Dendritic cell treated with granulocyte-macrophage colony-stimulating factor and Interleukin-4, amounts not matched to agents 40 ng/mL and 50 ng/mL, for 4 days (primary cell): ENCODE data around the gene TMPRSS7.

Source experiments
- H3K27ac Mint-ChIP-seq: one replicate; pipeline ENCODE4 v1.8.0; 2022; ENCODE audit warnings: mild to moderate bottlenecking, mixed read lengths
- H3K27me3 Mint-ChIP-seq: one replicate; pipeline ENCODE4 v1.8.0; 2022; ENCODE audit warnings: mild to moderate bottlenecking, mixed read lengths
- H3K36me3 Mint-ChIP-seq: one replicate; pipeline ENCODE4 v1.8.0; 2022; ENCODE audit warnings: low read depth, mixed read lengths
- H3K4me1 Mint-ChIP-seq: one replicate; pipeline ENCODE4 v1.8.0; 2022; ENCODE audit warnings: low read depth, mixed read lengths
- H3K4me3 Mint-ChIP-seq: one replicate; pipeline ENCODE4 v1.8.0; 2022; ENCODE audit warnings: mild to moderate bottlenecking, moderate library complexity, mixed read lengths
- H3K9me3 Mint-ChIP-seq: one replicate; pipeline ENCODE4 v1.8.0; 2022; ENCODE audit warnings: mixed read lengths
- intact Hi-C: fragments of 100-400 bp; cut with micrococcal nuclease; formaldehyde crosslinking; loops from one replicate; pipeline ENCODE4 v1.15.0; 2022

TMPRSS7 gene

DNA sequence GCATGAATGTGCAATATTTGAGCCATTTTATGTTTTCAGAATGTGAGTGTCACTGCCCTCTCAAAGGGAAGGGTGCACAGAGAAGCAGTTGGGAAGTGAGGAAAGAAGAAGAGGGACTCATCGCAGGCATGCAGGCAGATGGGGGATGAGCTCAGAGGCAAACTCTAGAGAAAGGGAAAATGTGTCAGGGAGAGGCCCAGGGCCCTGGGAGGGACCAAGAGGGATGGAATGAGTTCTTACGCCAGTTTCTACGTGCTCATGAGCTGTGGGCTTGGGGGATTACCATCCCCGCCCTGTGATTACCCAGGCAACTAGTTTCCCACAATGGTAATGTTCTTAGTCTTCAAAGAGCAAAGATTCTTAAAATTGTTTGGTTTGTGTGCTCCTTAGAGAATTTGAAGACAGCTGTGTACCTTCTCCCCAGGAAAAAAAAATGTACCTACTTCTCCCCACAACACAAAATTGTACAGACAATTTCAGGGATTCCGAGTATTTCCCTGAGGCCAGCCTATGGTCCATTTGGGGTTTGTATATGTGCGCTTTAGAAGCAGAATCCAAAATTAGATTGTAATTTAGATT lies 80.7 kb downstream of the TMPRSS7 start:
- Mint-ChIP-seq H3K27ac (peak overlapping the region; percentile 10), H3K27me3 (peaks cover 2% of the 10 kb centered on the region), H3K4me1 (peaks cover 40% of the 10 kb centered on the region), H3K36me3 (no peaks in the 10 kb centered on the region), H3K9me3 (no peaks in the 10 kb centered on the region), H3K4me3 (no peak overlapping the region)
- intact Hi-C loops: no loop called here

DNA sequence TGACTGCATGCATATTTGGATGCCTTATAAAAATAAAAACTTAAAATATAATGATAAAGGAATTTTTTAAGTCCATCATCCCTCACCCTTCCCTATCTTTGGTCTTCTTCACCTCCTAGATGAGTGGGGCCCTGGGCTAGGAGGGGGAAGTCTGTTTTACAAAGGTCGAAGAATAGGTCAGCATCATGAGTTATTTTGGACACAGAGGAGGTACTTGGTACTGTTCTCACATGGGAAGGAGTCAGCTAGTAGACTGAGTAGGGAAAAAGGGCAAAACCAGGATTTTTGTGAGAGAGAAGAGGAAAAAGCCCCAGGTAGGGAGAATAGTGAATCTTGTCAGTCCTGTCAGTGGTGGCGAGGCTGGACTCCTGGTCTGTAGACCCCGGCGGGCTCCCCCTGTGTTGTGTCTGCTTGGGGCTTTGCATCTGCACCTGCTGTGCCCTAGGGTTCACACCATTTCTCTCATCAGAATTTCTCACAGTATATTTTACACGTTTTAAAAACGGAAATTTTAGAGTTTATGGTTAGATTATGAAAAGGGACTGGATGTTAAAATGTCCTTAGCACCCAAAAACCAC lies 81.4 kb downstream of the TMPRSS7 start:
- intact Hi-C loops: no loop called here
- H3K9me3 Mint-ChIP-seq: no peaks in the 10 kb centered on the region
- H3K4me3 Mint-ChIP-seq: no peak overlapping the region
- H3K27ac Mint-ChIP-seq: peak overlapping the region; percentile 10
- peaks cover 45% of the 10 kb centered on the region for H3K4me1 Mint-ChIP-seq
- peaks cover 2% of the 10 kb centered on the region for H3K27me3 Mint-ChIP-seq
- H3K36me3 Mint-ChIP-seq: no peaks in the 10 kb centered on the region

DNA sequence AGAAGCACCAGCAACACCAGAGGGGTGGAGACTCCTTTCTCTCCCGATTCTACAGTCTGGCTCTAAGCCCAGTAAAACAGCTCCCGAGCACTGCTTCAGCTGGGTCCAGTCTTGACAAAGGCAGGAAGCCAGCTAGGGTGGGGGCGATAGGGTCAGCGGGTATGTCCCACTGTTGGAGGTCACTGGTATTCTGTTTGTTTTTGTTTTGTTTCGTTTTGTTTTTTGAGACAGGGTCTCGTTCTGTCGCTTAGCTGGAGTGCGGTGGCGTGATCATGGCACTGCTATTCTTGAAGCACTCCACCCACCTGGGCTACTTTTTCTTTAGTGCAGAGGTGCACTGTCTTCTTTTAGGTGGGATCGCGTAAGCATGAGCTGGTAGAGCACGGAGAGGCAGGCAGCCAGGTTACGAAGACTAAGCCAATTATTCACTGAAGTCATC lies 82.2 kb downstream of the TMPRSS7 start:
- Mint-ChIP-seq H3K36me3 (no peaks in the 10 kb centered on the region), H3K9me3 (no peaks in the 10 kb centered on the region), H3K27me3 (peaks cover 2% of the 10 kb centered on the region), H3K4me3 (no peak overlapping the region), H3K27ac (peak overlapping the region; percentile 75), H3K4me1 (peaks cover 45% of the 10 kb centered on the region)
- intact Hi-C loops: no loop called here

DNA sequence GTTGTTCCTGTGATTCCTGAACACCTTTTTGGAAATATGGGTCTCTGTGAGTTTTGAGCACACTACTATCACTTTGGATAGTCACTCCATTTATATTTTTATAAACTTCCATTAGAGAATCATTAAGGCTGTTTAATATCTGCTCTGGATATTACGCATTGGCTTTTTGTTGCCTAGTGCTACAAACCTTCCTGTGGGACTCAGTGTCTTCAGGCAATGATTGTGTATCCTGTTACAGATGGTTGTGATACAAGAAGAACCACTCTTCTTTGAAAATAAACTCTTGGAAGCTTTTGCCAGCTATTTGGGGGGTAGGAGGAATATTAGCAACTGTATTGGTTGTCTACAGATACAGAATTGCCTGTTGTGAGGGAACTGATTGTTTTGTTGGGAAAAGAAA lies 82.9 kb downstream of the TMPRSS7 start:
- intact Hi-C loops: no loop called here
- peaks cover 45% of the 10 kb centered on the region for H3K4me1 Mint-ChIP-seq
- H3K27me3 Mint-ChIP-seq: peaks cover 2% of the 10 kb centered on the region
- no peaks in the 10 kb centered on the region for H3K9me3 Mint-ChIP-seq
- no peaks in the 10 kb centered on the region for H3K36me3 Mint-ChIP-seq
- peak overlapping the region; percentile 75 for H3K27ac Mint-ChIP-seq
- no peak overlapping the region for H3K4me3 Mint-ChIP-seq

DNA sequence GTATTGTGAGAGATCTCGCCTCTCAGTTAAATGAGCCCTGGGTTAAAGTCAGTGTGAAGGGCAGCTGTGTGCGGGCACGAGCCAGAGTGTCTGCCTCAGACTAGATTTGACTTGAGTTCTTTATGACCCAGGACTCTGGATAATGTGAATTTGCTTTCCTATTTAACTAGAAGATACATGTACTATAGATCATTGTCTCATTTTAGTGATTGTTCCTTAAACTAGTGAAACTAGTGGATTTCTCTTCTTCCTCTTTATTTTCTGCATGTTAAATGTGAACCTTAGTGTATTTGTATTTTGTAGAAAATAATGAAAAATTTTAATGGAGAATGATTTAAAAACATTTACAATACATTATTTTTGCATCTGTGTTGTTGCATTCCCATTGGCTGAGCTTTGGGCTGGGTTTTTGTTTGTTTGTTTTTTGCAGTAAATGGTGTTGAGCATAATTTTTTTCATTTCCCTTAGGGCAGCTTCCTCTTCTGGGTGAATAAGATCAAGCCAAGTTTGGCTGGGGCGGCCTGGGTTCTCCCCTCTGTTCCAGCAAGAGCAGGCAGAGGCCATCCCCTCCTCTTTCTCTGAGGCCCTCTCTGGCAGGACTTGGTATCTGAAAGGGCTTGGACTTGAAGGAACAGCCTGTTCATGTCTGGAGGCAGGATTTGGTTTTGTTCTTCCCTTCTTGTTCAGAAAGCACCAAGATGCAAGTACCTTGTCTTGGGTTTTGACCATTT lies 83.5 kb downstream of the TMPRSS7 start:
- H3K4me1 Mint-ChIP-seq: peaks cover 45% of the 10 kb centered on the region

DNA sequence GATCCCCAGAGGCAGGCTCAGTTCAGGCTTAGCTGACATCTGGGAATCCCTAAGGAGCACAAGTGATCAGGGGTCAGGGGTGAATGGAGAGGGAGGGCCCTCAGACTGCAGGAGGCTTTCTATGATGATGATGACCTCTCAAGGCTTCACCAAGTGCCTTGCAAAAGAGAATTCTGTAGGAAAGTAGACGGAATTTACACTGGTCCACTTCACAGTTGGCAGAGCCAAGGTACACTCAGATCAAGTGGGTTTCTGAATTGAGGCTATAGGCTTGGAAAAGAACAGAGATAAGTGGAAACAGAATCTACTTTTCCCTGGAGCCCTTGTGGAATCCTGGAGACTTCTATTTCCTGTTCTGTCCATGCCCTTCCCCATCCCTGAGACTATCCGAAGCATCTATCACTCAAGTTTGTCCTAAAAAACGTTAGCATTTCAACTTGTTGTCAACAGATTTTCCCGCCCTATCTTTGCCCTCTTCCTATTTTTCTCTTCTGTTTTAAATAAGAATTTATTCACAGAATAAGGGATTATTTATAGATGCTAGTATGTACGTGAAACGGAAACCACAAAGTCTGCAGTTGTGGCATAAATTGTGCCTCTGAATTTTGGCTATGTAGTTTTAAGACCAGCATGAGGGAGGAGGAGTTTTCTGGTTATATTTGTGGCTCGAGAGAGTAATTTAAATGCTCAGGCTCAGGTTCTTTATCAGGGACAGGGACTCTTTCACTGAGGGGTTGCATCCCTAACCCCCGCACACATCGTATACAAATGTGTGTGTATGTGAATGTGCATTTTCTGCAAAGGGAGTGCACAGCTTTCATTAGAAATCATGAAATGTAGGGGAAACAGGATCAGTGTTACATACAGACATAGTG lies 85.7 kb downstream of the TMPRSS7 start:
- intact Hi-C loops: no loop called here
- H3K4me3 Mint-ChIP-seq: no peak overlapping the region
- peaks cover 41% of the 10 kb centered on the region for H3K4me1 Mint-ChIP-seq
- no peaks in the 10 kb centered on the region for H3K9me3 Mint-ChIP-seq
- H3K27ac Mint-ChIP-seq: no peak overlapping the region
- no peaks in the 10 kb centered on the region for H3K36me3 Mint-ChIP-seq
- H3K27me3 Mint-ChIP-seq: no peaks in the 10 kb centered on the region

More for the DNA sequence above, 83.5 kb downstream of the TMPRSS7 start:
- Mint-ChIP-seq H3K4me3 (no peak overlapping the region), H3K27me3 (no peaks in the 10 kb centered on the region), H3K27ac (peak overlapping the region; percentile 75), H3K36me3 (no peaks in the 10 kb centered on the region), H3K9me3 (no peaks in the 10 kb centered on the region)
- intact Hi-C loops: no loop called here

DNA sequence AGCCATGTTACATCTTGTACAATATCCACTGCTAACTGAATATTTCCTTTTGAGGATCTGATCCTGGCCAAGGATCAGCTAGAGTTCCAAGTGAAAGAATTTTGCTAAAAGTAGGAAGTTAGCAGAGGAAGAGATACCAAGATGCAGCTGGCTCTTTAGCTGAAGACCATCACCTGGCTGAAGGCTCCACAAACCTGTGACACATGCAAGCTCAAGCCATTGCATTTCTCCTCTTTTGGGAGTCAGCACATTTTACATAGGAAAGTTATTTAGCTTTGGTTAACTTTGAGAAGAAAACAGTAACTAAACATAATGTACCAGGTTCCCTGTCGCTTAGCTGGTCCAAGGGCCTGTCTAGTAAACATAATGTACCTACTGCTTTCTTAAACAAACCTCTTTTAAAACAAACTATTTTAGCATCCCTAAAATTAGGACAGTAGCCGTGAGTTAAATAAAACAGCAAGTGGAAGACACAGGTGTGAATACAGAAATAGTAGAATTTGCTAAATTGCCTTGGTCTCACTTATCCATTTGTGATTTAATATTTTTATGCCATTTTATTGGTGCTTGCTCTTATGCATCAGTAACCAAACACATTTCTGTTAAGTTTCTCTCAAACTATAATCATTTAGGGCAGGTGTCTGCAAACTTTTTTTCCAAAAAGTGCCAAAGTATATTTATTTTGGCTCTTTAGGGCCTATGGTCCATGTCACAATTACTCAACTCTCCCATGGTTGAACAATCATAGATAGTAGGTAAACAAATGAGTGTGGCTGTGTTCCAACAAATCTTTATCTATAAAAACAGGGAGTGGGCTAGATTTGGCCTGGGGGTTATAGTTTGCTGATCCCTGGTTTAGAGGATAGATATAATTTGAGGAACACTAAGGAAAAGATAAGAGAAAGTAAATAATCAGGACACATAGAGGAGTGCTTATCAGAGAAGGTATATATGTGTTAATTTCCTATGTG lies 87.3 kb downstream of the TMPRSS7 start:
- H3K27ac Mint-ChIP-seq: no peak overlapping the region
- H3K36me3 Mint-ChIP-seq: no peaks in the 10 kb centered on the region
- peaks cover 46% of the 10 kb centered on the region for H3K4me1 Mint-ChIP-seq
- no peaks in the 10 kb centered on the region for H3K9me3 Mint-ChIP-seq
- H3K27me3 Mint-ChIP-seq: no peaks in the 10 kb centered on the region
- no peak overlapping the region for H3K4me3 Mint-ChIP-seq
- intact Hi-C loops: no loop called here

DNA sequence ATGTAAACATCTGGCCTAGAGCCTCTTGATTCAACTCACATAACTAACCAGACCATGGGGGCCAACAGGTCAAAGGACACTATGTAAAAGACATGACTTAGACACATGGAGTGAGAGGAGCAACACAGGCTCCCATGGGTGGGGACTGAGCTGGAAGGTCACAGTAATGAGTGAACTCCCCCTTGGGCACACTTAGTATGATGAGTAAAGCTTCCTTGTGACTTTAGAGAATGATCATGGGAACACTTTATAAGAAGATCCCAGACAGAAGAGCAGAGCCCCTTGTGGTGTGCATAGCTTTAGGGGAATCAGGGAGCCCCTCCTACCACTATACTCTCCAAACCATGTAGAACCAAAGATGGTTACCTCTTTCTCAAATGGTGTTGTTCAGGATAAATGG lies 88.3 kb downstream of the TMPRSS7 start:
- Mint-ChIP-seq H3K27ac (no peak overlapping the region), H3K4me3 (no peak overlapping the region), H3K36me3 (no peaks in the 10 kb centered on the region), H3K9me3 (no peaks in the 10 kb centered on the region), H3K4me1 (peaks cover 37% of the 10 kb centered on the region), H3K27me3 (no peaks in the 10 kb centered on the region)
- intact Hi-C loops: no loop called here

DNA sequence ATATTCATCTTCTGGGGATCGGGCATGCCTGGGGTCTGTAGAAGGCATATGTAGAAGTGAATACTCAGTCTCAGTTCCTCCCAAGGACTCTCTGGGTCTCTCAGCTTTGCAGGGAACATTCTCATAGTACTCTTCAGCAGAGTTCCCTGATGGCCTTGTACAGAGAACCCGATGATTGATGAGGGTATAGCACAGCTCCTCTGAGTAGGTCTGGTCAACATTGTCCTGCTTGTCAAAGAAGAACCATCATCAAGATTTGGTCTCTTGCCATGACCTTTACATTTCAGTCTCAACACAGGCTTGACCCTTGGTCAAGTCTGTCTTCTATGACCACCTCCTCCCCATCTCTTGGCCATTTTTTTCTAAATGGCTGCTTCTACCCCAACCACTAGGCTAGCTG lies 89.0 kb downstream of the TMPRSS7 start:
- H3K9me3 Mint-ChIP-seq: no peaks in the 10 kb centered on the region
- no peak overlapping the region for H3K27ac Mint-ChIP-seq
- no peak overlapping the region for H3K4me3 Mint-ChIP-seq
- no peaks in the 10 kb centered on the region for H3K27me3 Mint-ChIP-seq
- no peaks in the 10 kb centered on the region for H3K36me3 Mint-ChIP-seq
- peaks cover 32% of the 10 kb centered on the region for H3K4me1 Mint-ChIP-seq
- intact Hi-C loops: no loop called here

DNA sequence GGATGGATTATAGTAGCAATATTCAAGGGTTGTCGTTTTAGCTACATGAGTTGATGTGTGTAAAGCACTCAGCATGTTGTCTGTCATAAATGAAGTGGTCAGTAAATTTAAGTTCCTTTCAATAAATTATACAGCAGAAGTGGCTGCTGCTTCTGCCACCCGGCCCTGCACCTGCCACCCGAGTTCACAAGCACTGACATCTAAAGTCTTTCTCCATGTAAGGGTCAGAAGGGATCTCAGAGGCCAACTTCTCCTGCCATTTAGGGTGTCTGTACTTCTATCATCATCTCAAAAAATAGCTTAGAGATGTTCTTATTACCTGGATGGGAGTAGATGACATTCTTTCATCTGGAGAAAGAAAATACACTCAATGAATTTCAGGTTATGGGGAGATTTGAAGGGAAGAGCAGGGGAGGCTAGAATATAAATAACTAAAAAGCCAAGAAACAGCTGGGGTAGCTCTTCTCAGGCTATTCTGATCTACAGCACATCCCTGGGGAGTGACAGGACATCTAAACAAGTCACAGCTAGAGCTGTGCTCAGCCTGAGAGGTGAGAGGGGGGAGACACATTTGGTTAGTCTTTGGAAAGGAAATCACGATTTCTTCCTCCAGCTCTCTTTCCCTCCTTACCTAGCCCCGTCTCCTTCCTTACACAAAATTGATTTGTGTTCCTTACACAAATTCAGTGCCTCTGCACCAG lies 90.5 kb downstream of the TMPRSS7 start:
- intact Hi-C loops: no loop called here
- H3K27me3 Mint-ChIP-seq: no peaks in the 10 kb centered on the region
- peaks cover 27% of the 10 kb centered on the region for H3K4me1 Mint-ChIP-seq
- no peak overlapping the region for H3K27ac Mint-ChIP-seq
- no peaks in the 10 kb centered on the region for H3K9me3 Mint-ChIP-seq
- H3K36me3 Mint-ChIP-seq: no peaks in the 10 kb centered on the region
- H3K4me3 Mint-ChIP-seq: no peak overlapping the region

DNA sequence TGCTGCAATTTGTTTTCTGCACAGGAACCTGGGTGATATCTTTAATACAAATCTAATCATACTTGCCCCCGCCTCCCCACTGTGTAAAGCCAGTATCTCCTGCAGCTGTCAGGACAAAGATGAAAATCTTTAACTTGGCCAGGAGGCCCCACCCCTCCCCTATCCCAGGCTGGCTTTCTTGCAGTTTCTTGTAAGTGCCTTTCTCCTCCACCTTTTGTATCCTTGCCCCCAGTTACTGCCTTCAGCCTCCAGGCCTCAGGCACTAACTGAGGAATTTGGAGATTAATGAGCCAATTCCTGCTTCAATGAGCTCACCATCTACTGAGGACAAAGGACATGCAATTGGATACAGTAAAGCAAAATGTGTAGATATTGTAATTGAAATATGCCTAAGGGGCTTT lies 92.0 kb downstream of the TMPRSS7 start:
- no peaks in the 10 kb centered on the region for H3K27me3 Mint-ChIP-seq
- H3K9me3 Mint-ChIP-seq: no peaks in the 10 kb centered on the region
- peaks cover 20% of the 10 kb centered on the region for H3K4me1 Mint-ChIP-seq
- intact Hi-C loops: no loop called here
- H3K4me3 Mint-ChIP-seq: no peak overlapping the region
- no peaks in the 10 kb centered on the region for H3K36me3 Mint-ChIP-seq
- H3K27ac Mint-ChIP-seq: peak overlapping the region; percentile 65

DNA sequence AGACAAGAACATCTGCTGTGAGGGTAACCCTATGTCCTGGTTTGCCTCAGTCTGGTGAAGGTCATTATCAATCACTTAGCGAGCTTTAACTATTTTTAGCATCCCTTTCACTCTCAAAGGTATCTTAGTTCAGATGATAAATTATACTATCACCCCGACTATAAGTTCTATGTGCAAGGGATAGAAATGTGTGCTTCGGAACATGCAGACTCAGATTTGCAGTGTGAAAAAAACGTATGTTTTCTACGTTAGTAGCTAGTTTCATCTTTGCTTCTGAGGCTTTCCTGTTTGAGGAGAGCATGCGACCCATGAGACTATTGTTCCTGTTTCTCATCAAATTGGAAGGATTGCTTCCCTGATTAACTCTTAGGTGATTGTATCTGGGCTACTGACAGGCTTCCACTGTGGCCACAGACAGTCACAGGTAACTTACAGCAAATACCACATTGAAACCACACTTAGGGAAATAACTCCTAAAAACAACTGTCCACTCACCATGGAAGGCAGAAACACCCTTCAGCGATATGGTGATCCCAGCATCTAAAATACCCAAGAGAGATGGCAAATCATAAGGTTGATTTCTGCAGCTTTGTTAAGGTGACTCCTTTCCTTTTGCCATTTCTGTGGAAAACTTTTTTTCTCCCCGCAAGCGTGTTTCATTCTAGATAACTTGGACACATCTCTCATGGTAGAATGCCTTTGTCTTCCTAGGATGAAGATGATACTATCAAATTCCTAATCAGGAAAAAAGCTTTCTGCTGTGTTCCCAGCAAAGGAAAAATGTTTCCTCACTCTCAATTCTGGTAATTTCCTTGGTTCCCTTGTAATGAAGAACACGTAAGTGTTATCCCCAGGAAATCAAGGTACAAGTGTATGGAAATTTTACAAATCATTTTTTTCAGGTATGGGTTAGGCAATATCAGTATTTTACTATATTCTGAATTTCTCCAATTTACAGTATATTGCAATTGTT lies 93.3 kb downstream of the TMPRSS7 start:
- H3K36me3 Mint-ChIP-seq: no peaks in the 10 kb centered on the region
- intact Hi-C loops: no loop called here
- no peak overlapping the region for H3K27ac Mint-ChIP-seq
- H3K27me3 Mint-ChIP-seq: no peaks in the 10 kb centered on the region
- no peaks in the 10 kb centered on the region for H3K9me3 Mint-ChIP-seq
- no peak overlapping the region for H3K4me3 Mint-ChIP-seq
- H3K4me1 Mint-ChIP-seq: peaks cover 22% of the 10 kb centered on the region
